SH-SY5Y (cell line): ENCODE measurements around the gene SLC18A3.

Experiments
- GATA2 ChIP-seq: IDR thresholded peaks from 2 replicates; pipeline ENCODE4 v1.6.1; 2011; ENCODE audit warnings: mild to moderate bottlenecking, low read depth, low read length
- GATA3 ChIP-seq: IDR thresholded peaks from 2 replicates; pipeline ENCODE4 v1.6.1; 2011; ENCODE audit warnings: low read depth, mild to moderate bottlenecking, low read length, moderate library complexity

GRCh38 chr10:49569031-49569631 lies 41.0 kb upstream of the SLC18A3 start:
- TF ChIP-seq GATA2 = no peak
- no peak for TF ChIP-seq GATA3
